GM18505 (cell line): ENCODE data around the gene TRDN.
A peak's percentile ranks its signal among the peaks of the same experiment; 100 is the strongest.
"Not testable (repeated sequence)": the region's sequence is repeated elsewhere in the genome, so short reads cannot be mapped to it uniquely, and the experiment has no call there.

Experiments used
- ATAC-seq: cut with Tn5 transposase; IDR thresholded peaks from one replicate; pipeline ENCODE4 v1.9.1; 2021; ENCODE audit not compliant: unreplicated experiment
- POLR2A ChIP-seq: IDR thresholded peaks from 4 replicates; pipeline ENCODE4 v1.6.1; 2011; ENCODE audit warnings: borderline replicate concordance; ENCODE audit not compliant: insufficient read depth, insufficient read length; ENCODE audit errors: extremely low read depth

Gene TRDN

GRCh38 chr6:123562677-123563076, 74.1 kb downstream of the TRDN start:
- TF ChIP-seq POLR2A = no peak
- no peak for ATAC-seq

GRCh38 chr6:123562264-123562663, 74.5 kb downstream of the TRDN start:
- no peak for TF ChIP-seq POLR2A
- ATAC-seq = no peak

- ATAC-seq = not testable (repeated sequence)
These were observed 76.9 kb downstream of the TRDN start for GRCh38 chr6:123559816-123560215.

- not testable (repeated sequence) for ATAC-seq
These were observed 79.3 kb downstream of the TRDN start for GRCh38 chr6:123557474-123557873.

GRCh38 chr6:123551939-123552707, 84.6 kb downstream of the TRDN start:
- no peak for ATAC-seq
- TF ChIP-seq POLR2A = no peak

GRCh38 chr6:123550052-123550617, 86.6 kb downstream of the TRDN start:
- no peak for TF ChIP-seq POLR2A
- ATAC-seq = no peak

- no peak for TF ChIP-seq POLR2A
- ATAC-seq = no peak
These were observed 87.3 kb downstream of the TRDN start for GRCh38 chr6:123549476-123549875.

- no peak for TF ChIP-seq POLR2A
- ATAC-seq = no peak
These were observed 89.4 kb downstream of the TRDN start for GRCh38 chr6:123547216-123547978.

- ATAC-seq = no peak
- TF ChIP-seq POLR2A = no peak
These were observed 90.2 kb downstream of the TRDN start for GRCh38 chr6:123546537-123546936.

- no peak for ATAC-seq
These were observed 95.3 kb downstream of the TRDN start for GRCh38 chr6:123541462-123541861.

GRCh38 chr6:123533862-123534648, 102.7 kb downstream of the TRDN start:
- no peak for ATAC-seq
- no peak for TF ChIP-seq POLR2A

More at GRCh38 chr6:123541462-123541861, 95.3 kb downstream of the TRDN start:
- no peak for TF ChIP-seq POLR2A

GRCh38 chr6:123529843-123530242, 106.9 kb downstream of the TRDN start:
- no peak for TF ChIP-seq POLR2A
- ATAC-seq = peak; percentile 54

GRCh38 chr6:123529058-123529457, 107.7 kb downstream of the TRDN start:
- no peak for TF ChIP-seq POLR2A
- ATAC-seq = no peak

- TF ChIP-seq POLR2A = no peak
- ATAC-seq = no peak
These were observed 109.3 kb downstream of the TRDN start for GRCh38 chr6:123527406-123527805.

- no peak for ATAC-seq
- TF ChIP-seq POLR2A = no peak
These were observed 110.6 kb downstream of the TRDN start for GRCh38 chr6:123526128-123526527.
